Stimulated activated CD8-positive, alpha-beta memory T cell treated with anti-CD3 and anti-CD28 coated beads, Interleukin-4, amount 100 ng/mL, for 48 hours (primary cell): ENCODE results near the gene WNT3A.

Experiments
- DNase-seq: peaks from one replicate; pipeline ENCODE4 v3.0.0-alpha.2; 2020

WNT3A gene

GRCh38 chr1:228058949-228059633, 52.3 kb downstream of the WNT3A start:
- no peak for DNase-seq

- DNase-seq = peak; percentile 94
Measured at GRCh38 chr1:228059634-228060457, 53.0 kb downstream of the WNT3A start.

DNA sequence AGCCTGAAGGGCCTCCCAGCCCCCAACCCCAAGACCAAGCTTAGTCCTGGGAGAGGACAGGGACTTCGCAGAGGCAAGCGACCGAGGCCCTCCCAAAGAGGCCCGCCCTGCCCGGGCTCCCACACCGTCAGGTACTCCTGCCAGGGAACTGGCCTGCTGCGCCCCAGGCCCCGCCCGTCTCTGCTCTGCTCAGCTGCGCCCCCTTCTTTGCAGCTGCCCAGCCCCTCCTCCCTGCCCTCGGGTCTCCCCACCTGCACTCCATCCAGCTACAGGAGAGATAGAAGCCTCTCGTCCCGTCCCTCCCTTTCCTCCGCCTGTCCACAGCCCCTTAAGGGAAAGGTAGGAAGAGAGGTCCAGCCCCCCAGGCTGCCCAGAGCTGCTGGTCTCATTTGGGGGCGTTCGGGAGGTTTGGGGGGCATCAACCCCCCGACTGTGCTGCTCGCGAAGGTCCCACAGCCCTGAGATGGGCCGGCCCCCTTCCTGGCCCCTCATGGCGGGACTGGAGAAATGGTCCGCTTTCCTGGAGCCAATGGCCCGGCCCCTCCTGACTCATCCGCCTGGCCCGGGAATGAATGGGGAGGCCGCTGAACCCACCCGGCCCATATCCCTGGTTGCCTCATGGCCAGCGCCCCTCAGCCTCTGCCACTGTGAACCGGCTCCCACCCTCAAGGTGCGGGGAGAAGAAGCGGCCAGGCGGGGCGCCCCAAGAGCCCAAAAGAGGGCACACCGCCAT, 53.8 kb downstream of the WNT3A start:
- no peak for DNase-seq

DNA sequence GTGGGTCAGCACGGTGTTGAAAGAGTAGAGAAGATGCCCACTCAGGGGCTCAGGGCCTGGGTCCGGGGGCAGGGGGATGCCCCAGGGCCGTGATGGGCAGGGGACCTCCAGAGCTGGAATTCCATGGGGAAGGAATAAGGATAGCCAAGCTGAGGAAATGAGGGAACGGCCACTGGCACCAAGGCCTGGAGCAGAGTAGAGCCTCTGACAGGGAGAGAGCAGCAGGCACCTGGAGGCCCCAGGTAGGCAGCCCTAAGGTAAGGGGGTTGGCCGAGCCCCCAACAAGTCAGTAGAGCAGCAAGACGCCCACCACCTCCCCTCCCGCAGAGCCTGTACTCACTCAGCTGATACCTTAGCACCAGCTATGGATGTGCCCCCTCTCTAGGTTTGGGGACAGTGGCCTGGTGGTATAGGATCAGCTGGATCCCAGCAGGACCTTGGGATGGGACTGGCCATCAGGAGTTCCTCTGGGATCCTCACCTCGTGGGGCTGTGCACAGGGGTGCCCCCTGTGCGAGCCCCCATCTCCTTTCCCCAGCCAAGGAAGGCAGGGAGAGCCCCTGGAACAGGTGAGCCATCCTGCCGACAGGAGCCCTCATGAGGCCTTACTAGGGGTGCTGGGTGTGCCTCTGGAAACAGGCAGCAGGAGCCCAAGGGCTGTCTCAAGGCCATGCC, 54.8 kb downstream of the WNT3A start:
- DNase-seq = no peak

DNA sequence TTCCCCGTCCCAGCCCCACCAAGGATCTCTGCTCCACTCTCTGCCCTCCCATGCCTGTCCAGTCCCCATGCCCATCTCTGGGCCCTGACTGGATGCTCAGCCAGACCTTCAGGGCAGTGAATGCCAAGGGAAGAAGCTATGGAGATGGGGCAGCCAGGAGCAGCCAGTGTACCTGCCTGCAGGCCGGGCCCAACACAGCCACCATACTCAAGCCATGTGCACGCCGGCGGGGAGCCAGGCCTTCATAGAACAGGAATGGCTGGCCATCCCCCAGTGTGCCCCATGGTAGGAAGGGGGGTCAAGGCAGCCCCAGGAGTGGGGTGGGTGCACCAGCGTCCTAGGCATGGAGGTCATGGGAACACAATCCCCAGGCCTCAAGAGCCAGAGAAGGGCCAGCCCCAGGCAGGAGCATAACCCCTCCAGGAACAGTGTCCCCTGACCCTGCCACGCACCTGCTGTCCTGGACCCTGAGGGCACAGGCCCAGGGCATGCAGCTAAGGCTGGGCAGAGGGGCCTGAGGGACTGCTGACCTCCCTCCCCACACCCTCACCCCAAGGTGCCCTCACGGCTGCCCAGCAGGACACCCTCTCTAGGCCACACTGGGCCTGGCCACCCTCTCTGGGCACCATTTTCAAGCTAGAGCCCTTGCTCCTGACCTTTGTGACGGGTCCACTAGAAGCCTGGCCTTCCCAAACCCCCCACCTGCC, 55.4 kb downstream of the WNT3A start:
- no peak for DNase-seq

DNA sequence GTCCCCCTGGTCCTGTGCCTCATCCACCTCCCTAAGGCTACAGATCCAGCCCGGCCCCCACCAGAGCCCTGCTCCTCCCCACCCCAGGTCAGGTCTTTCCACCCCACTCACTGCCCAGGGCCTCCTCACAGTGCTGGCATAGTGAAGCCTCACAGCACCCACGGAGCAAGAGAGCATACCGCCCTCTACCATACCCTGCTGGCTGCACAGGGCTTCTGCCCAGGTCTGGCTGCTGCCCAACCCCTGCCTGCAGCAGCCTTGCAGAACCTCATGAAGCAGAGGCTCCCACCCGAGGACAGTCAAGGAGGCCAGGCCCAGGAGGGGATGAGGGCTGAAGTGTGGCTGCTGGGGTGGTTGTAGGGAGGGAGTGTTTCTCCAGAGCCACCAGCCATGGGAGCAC, 56.0 kb downstream of the WNT3A start:
- no peak for DNase-seq

GRCh38 chr1:228063251-228064191, 56.7 kb downstream of the WNT3A start:
- DNase-seq = no peak

GRCh38 chr1:228064296-228064695, 57.5 kb downstream of the WNT3A start:
- no peak for DNase-seq

DNA sequence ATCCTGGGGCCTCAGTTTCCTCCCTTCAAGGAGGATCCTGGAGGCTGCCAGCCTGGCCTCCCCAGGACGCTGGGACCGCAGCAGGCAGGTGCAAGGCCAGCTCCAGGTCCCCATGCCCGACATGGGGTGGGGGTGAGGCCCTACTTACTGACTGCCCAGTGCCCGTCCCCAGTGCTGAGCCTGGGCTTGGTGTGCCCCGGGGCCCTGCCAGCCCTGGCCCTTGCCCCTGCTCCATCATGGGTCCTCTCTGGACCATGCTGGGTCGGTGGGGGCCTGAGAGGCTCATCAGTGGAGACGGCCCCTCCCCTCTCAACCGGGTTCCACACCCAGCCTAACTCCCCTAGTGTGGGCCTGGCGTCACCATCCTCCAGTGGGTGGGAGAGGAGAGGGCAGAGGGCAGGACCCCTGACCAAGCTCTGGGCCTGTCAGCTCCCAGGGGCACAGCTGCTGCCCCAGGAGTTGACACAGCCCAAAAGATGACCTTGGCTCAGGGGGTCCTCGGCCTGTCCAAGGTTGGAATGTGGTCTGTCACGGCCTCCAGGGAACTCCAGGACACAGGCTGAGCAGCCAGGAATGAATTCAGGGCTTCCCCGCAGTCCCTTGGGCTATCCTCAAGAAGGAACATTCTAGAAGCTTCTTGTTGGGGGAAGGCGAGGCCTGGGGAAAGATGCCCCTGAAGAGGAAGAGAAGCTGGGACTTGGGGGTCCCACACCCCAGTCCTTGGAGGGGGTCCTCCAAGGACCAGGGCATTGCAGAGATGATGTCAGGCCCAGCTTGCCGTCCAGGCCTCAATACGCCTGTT, 58.1 kb downstream of the WNT3A start:
- no peak for DNase-seq

GRCh38 chr1:228065543-228066347, 58.9 kb downstream of the WNT3A start:
- DNase-seq = no peak

DNA sequence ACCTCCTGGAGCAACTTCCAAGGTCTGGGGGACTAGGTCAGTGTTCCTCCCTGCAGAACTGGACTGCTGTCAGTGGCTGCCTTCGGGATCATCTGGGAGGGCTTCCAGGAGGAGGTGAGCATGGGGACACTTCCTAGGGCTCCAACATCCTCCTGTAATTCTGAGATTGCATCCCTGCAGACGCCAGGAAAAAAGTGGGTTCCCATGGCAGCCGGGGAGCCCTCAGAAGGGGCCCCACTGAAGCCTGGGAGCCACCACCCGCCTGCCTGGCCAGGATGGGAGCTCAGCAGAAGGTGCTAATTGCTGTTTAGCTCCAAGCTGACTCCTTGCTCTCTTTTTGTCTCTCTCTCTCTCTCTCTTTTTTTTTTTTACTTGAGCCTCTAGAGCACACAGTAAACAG, 59.6 kb downstream of the WNT3A start:
- no peak for DNase-seq

- no peak for DNase-seq
Measured at GRCh38 chr1:228066891-228067654, 60.3 kb downstream of the WNT3A start.

DNA sequence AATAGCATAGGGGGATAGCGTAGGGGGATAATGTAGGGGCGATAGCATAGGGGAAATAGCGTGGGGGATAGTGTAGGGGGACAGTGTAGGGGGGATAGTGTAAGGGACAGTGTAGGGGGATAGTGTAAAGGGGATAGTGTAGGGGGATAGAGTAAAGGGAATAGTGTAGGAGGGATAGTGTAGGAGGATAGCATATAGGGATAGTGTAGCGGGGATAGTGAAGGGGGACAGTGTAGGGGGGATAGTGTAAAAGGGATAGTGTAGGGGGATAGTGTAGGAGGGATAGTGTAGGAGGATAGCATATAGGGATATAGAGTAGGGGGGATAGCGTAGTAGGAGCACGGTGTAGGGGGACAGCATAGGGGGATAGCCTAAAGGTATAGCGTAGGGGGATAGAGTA, 61.6 kb downstream of the WNT3A start:
- DNase-seq = no peak

DNA sequence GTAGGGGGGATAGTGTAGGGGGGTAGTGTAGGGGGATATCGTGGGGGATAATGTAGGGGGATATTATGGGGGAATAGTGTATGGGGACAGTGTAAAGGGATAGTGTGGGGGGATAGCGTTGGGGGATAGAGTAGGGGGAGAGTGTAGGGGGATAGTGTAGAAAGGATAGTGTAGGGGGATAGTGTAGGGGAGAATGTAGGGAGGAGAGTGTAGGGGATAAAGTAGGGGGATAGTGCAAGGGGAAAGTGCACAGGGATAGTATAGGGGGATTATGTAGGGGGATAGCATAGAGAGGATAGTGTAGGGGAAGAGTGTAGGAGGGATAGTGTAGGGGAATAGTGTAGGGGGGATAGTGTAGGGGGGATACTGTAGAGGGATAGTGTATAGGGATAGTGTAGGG, 63.4 kb downstream of the WNT3A start:
- no peak for DNase-seq

DNA sequence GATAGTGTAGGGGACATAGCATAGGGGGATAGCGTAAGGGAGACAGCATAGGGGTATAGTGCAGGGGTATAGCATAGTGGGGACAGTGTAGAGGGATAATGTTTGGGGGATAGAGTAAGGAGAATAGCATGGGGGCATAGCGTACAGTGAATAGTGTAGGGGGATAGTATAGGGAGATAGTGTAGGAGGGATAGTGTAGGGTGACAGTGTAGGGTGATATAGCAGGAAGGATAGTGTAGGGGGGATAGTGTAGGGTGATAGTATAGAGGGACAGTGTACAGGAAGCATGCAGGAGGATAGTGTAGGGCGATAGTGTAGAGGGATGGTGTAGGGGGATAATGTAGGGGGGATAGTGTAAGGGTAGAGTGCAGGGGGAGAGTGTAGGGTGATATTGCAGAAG, 64.1 kb downstream of the WNT3A start:
- no peak for DNase-seq

DNA sequence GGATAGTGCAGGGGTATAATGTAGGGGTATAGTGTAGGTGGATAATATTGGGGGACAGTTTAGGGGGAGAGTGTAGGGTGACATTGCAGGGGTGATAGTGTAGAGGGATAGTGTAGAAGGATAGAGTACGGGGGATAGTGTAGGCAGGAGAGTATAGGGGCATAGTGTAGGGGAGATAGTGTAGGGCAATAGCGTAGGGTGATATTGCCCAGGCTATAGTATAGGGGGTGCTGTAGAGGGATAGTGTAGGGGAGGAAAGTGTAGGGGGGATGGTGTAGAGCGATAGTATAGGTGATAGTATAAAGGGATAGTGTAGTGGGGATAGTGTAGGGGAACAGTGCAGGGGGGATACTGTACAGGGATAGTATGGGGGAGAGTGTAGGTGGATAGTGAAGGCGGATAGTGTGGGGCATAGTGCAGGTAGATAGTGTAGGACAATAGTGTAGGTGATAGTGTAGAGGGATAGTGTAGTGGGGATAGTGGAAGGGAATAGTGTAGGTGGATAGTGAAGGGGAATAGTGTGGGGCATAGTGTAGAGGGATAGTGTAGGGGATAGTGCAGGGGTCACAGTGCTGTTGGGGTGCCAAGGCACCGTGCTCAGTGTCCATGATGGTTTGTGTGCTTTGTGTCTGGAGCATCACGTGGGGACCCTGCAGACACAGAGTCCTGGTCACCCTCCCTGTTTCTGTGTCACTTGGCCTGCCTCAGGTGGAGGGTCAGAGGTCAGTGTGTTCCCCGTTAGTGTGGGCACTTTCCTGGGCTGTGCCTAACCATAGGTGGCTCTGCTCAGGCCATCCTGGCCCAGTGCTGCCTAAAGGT, 65.2 kb downstream of the WNT3A start:
- no peak for DNase-seq

GRCh38 chr1:228072658-228073043, 65.9 kb downstream of the WNT3A start:
- no peak for DNase-seq
